H9 (cell line): Measurements from ENCODE around the gene CTBS. TPM values are rescaled to one million over a fixed set of nuclear protein-coding genes. Genes with fewer than 3 reads are reported as not detected.

Experiments used
- DNase-seq: peaks from one replicate; pipeline ENCODE4 v3.0.0-alpha.2; 2017
- H2AFZ ChIP-seq: one replicate; pipeline ENCODE4 v1.6.1; 2013; ENCODE audit warnings: mild to moderate bottlenecking, low read length, control low read depth, moderate library complexity
- H2AK5ac ChIP-seq: 2 replicates; pipeline ENCODE4 v1.6.1; 2013; ENCODE audit warnings: low read length, control low read depth, mixed read lengths; ENCODE audit not compliant: insufficient read length
- H2BK120ac ChIP-seq: one replicate; pipeline ENCODE4 v1.6.1; 2013; ENCODE audit warnings: low read depth, mild to moderate bottlenecking, low read length, control low read depth, inconsistent platforms; ENCODE audit not compliant: poor library complexity, severe bottlenecking
- H2BK12ac ChIP-seq: 2 replicates; pipeline ENCODE4 v1.6.1; 2013; ENCODE audit warnings: low read length, control low read depth, mixed read lengths, low read depth; ENCODE audit not compliant: insufficient read length
- H2BK15ac ChIP-seq: 2 replicates; pipeline ENCODE4 v1.6.1; 2013; ENCODE audit warnings: low read depth, low read length, control low read depth
- H2BK20ac ChIP-seq: one replicate; pipeline ENCODE4 v1.6.1; 2013; ENCODE audit warnings: low read depth, mild to moderate bottlenecking, low read length, control low read depth, inconsistent platforms; ENCODE audit not compliant: poor library complexity, severe bottlenecking
- H2BK5ac ChIP-seq: 2 replicates; pipeline ENCODE4 v1.6.1; 2013; ENCODE audit warnings: low read length, control low read depth, mixed read lengths; ENCODE audit not compliant: insufficient read length
- H3K14ac ChIP-seq: 2 replicates; pipeline ENCODE4 v1.6.1; 2013; ENCODE audit warnings: low read length, control low read depth; ENCODE audit not compliant: insufficient read depth
- H3K18ac ChIP-seq: 2 replicates; pipeline ENCODE4 v1.6.1; 2013; ENCODE audit warnings: low read depth, mild to moderate bottlenecking, mixed read lengths, low read length, control low read depth; ENCODE audit not compliant: insufficient read length
- H3K23ac ChIP-seq: 2 replicates; pipeline ENCODE4 v1.6.1; 2013; ENCODE audit warnings: low read length, control low read depth, mixed read lengths, low read depth; ENCODE audit not compliant: insufficient read length
- H3K23me2 ChIP-seq: 2 replicates; pipeline ENCODE4 v1.6.1; 2013; ENCODE audit warnings: low read depth, mild to moderate bottlenecking, mixed read lengths, low read length, control low read depth; ENCODE audit not compliant: insufficient read length, poor library complexity, severe bottlenecking
- H3K27ac ChIP-seq: 2 replicates; pipeline ENCODE4 v1.5.1; 2013; ENCODE audit warnings: low read length, control low read depth, mixed read lengths, low read depth; ENCODE audit not compliant: insufficient read length
- H3K27me3 ChIP-seq: 2 replicates; pipeline ENCODE4 v1.6.1; 2013; ENCODE audit warnings: low read length, control low read depth, inconsistent platforms; ENCODE audit not compliant: insufficient read depth
- H3K4ac ChIP-seq: 2 replicates; pipeline ENCODE4 v1.6.1; 2013; ENCODE audit warnings: low read depth, mild to moderate bottlenecking, control low read depth, inconsistent platforms, low read length, moderate library complexity
- H3K4me1 ChIP-seq: 2 replicates; pipeline ENCODE4 v1.6.1; 2013; ENCODE audit warnings: low read length, control low read depth, inconsistent platforms; ENCODE audit not compliant: insufficient read depth
- H3K4me2 ChIP-seq: 2 replicates; pipeline ENCODE4 v1.6.1; 2013; ENCODE audit warnings: low read length, control low read depth, mixed read lengths; ENCODE audit not compliant: insufficient read length, insufficient read depth
- H3K56ac ChIP-seq: 2 replicates; pipeline ENCODE4 v1.6.1; 2013; ENCODE audit warnings: low read depth, mild to moderate bottlenecking, mixed read lengths, low read length, control low read depth; ENCODE audit not compliant: insufficient read length
- H3K79me1 ChIP-seq: 2 replicates; pipeline ENCODE4 v1.6.1; 2013; ENCODE audit warnings: low read depth, mild to moderate bottlenecking, moderate library complexity, low read length, control low read depth, inconsistent platforms; ENCODE audit not compliant: insufficient read depth, poor library complexity, severe bottlenecking
- H3K79me2 ChIP-seq: 2 replicates; pipeline ENCODE4 v1.6.1; 2013; ENCODE audit warnings: low read length, control low read depth, inconsistent platforms; ENCODE audit not compliant: insufficient read depth
- H3K9ac ChIP-seq: 2 replicates; pipeline ENCODE4 v1.6.1; 2013; ENCODE audit warnings: low read length, control low read depth, mixed read lengths; ENCODE audit not compliant: insufficient read length; ENCODE audit errors: extremely low read depth
- H3K9me3 ChIP-seq: one replicate; pipeline ENCODE4 v1.6.1; 2013; ENCODE audit warnings: low read depth, low read length, inconsistent platforms; ENCODE audit not compliant: control insufficient read depth
- H3T11ph ChIP-seq: one replicate; pipeline ENCODE4 v1.6.1; 2013; ENCODE audit warnings: mild to moderate bottlenecking, low read length, control low read depth, inconsistent platforms
- H4K20me1 ChIP-seq: one replicate; pipeline ENCODE4 v1.6.1; 2013; ENCODE audit not compliant: control insufficient read depth, insufficient read length, insufficient read depth
- H4K5ac ChIP-seq: 2 replicates; pipeline ENCODE4 v1.6.1; 2013; ENCODE audit warnings: low read depth, mild to moderate bottlenecking, mixed read lengths, low read length, control low read depth; ENCODE audit not compliant: insufficient read length
- H4K8ac ChIP-seq: replicated peaks from 2 replicates; pipeline ENCODE4 v1.6.1; 2013; ENCODE audit warnings: low read length, control low read depth, mixed read lengths, low read depth; ENCODE audit not compliant: insufficient read length
- H4K91ac ChIP-seq: 2 replicates; pipeline ENCODE4 v1.6.1; 2013; ENCODE audit warnings: low read depth, mild to moderate bottlenecking, moderate library complexity, mixed read lengths, low read length, control low read depth; ENCODE audit not compliant: insufficient read length
- H3K27ac Mint-ChIP-seq, 3 experiments: 2 replicates in 2 of 3; 3 replicates in 1 of 3; pipeline ENCODE4 v1.8.0; 2020 to 2021; ENCODE audit warnings: mixed read lengths in 3 of 3, mild to moderate bottlenecking in 1 of 3, moderate library complexity in 1 of 3
- H3K27me3 Mint-ChIP-seq: 2 replicates; pipeline ENCODE4 v1.8.0; 2021; ENCODE audit warnings: low read depth, mild to moderate bottlenecking, moderate library complexity, mixed read lengths
- H3K36me3 Mint-ChIP-seq, 3 experiments: 2 replicates in 2 of 3; 3 replicates in 1 of 3; pipeline ENCODE4 v1.8.0; 2020 to 2021; ENCODE audit warnings: low read depth in 3 of 3, mixed read lengths in 3 of 3; ENCODE audit not compliant: insufficient read depth in 1 of 3
- H3K4me1 Mint-ChIP-seq, 2 experiments: 2 replicates each; pipeline ENCODE4 v1.8.0; 2020; ENCODE audit warnings: mixed read lengths in 2 of 2
- H3K4me3 Mint-ChIP-seq, 2 experiments: 2 replicates in 1 of 2; 3 replicates in 1 of 2; pipeline ENCODE4 v1.8.0; 2020 to 2021; ENCODE audit warnings: mild to moderate bottlenecking in 2 of 2, mixed read lengths in 2 of 2, moderate library complexity in 1 of 2
- H3K9me3 Mint-ChIP-seq, 2 experiments: 2 replicates in 1 of 2; 3 replicates in 1 of 2; pipeline ENCODE4 v1.8.0; 2020; ENCODE audit warnings: mild to moderate bottlenecking in 2 of 2, mixed read lengths in 2 of 2, moderate library complexity in 1 of 2
- WGBS: extraction: QIAGEN DNeasy Blood & Tissue Kit; methylation state at CpG from one replicate; pipeline ENCODE4 v1.1.7; 2013; ENCODE audit warnings: missing lambda C conversion rate, low lambda C conversion rate, mixed read lengths; ENCODE audit not compliant: insufficient read length; ENCODE audit errors: extremely low coverage; 5-methylcytosine and 5-hydroxymethylcytosine counted together
- total RNA-seq: library from RNA; stranded (reverse); gene quantifications from 2 replicates; pipeline ENCODE4 v1.2.1, GENCODE V29; 2021
- TF ChIP-seq, protein P1 (sequence below): fragments of 200-600 bp; sonication (generic); conservative IDR thresholded peaks from 3 replicates; pipeline ENCODE4 v1.8.0; 2021; ENCODE audit warnings: antibody characterized with exemption, mild to moderate bottlenecking

CTBS gene
- total RNA-seq, 1 experiment from 2014 or later: 2.8 TPM

DNA sequence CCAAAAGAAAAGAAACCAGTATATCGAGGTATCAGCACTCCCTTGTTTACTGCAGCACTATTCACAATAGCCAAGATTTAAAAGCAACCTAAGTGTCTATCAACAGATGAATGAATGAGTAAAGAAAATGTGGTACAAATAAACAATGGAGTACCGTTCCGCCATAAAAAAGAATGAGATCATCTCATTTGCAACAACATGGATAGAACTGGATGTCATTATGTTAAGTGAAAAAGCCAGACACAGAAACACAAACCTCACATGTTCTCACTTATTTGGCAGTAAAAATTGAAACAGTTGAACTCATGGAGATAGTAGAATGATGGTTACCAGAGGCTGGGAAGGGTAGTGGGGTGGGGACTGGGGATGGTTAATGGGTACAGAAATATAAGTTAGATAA lies 63.6 kb downstream of the CTBS start:
- DNase-seq: no peak
- Mint-ChIP-seq H3K36me3 (peaks cover 5 to 11% (median 5%) of the 10 kb centered on the region in 3 experiments; a peak in 6 of 7 replicates), H3K4me1 (peaks cover 0 to 3% of the 10 kb centered on the region in 2 experiments; a peak in 1 of 4 replicates), H3K4me3 (no peak overlapping the region), H3K27me3 (no peaks in the 10 kb centered on the region), H3K9me3 (peaks cover 14% of the 10 kb centered on the region in 2 experiments; a peak in 3 of 5 replicates), H3K27ac (no peak overlapping the region)
- no peak overlapping the region for H2BK12ac ChIP-seq
- H3K79me1 ChIP-seq: no peaks in the 10 kb centered on the region
- no peak overlapping the region for H3K4ac ChIP-seq
- peaks cover 4% of the 10 kb centered on the region for H3K23me2 ChIP-seq
- H3K18ac ChIP-seq: no peak overlapping the region
- no peaks in the 10 kb centered on the region for H3K4me1 ChIP-seq
- no peak overlapping the region for H3K14ac ChIP-seq
- no peak overlapping the region for H3K56ac ChIP-seq
- no peak overlapping the region for H2BK5ac ChIP-seq
- H3K9ac ChIP-seq: no peak overlapping the region
- no peak overlapping the region for H3K23ac ChIP-seq
- H3T11ph ChIP-seq: no peak overlapping the region
- H3K27me3 ChIP-seq: no peaks in the 10 kb centered on the region
- WGBS: no CpG with 5 or more reads among the region's 3 CpGs
- no peaks in the 10 kb centered on the region for H4K20me1 ChIP-seq
- H3K79me2 ChIP-seq: no peaks in the 10 kb centered on the region
- H2BK120ac ChIP-seq: no peak overlapping the region
- no peak overlapping the region for H3K4me2 ChIP-seq
- H4K8ac ChIP-seq: no peak overlapping the region
- no peak overlapping the region for H4K5ac ChIP-seq
- H3K27ac ChIP-seq: no peak overlapping the region
- no peak overlapping the region for H4K91ac ChIP-seq
- no peak overlapping the region for H2AFZ ChIP-seq
- TF ChIP-seq, protein P1, sequence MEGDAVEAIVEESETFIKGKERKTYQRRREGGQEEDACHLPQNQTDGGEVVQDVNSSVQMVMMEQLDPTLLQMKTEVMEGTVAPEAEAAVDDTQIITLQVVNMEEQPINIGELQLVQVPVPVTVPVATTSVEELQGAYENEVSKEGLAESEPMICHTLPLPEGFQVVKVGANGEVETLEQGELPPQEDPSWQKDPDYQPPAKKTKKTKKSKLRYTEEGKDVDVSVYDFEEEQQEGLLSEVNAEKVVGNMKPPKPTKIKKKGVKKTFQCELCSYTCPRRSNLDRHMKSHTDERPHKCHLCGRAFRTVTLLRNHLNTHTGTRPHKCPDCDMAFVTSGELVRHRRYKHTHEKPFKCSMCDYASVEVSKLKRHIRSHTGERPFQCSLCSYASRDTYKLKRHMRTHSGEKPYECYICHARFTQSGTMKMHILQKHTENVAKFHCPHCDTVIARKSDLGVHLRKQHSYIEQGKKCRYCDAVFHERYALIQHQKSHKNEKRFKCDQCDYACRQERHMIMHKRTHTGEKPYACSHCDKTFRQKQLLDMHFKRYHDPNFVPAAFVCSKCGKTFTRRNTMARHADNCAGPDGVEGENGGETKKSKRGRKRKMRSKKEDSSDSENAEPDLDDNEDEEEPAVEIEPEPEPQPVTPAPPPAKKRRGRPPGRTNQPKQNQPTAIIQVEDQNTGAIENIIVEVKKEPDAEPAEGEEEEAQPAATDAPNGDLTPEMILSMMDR: no peak
- no peak overlapping the region for H2BK20ac ChIP-seq
- H2BK15ac ChIP-seq: no peak overlapping the region
- no peak overlapping the region for H2AK5ac ChIP-seq
- no peaks in the 10 kb centered on the region for H3K9me3 ChIP-seq
